Parathyroid adenoma (tissue), 2 donors: ENCODE data around the gene PAX3.

Source experiments
- H2AFZ ChIP-seq: fragments of 300-600 bp; sonication (generic); one replicate; pipeline ENCODE4 v1.7.0; 2017; ENCODE audit warnings: antibody characterized with exemption, mild to moderate bottlenecking
- H3K27ac ChIP-seq: fragments of 300-600 bp; sonication (generic); one replicate; pipeline ENCODE4 v1.7.0; 2017
- H3K27me3 ChIP-seq: fragments of 300-600 bp; sonication (generic); one replicate; pipeline ENCODE4 v1.7.0; 2017; ENCODE audit warnings: low read length; ENCODE audit not compliant: control insufficient read depth, insufficient read depth
- H3K36me3 ChIP-seq: fragments of 300-600 bp; sonication (generic); one replicate; pipeline ENCODE4 v1.7.0; 2017; ENCODE audit warnings: low read length; ENCODE audit not compliant: control insufficient read depth, insufficient read depth
- H3K4me1 ChIP-seq: fragments of 300-600 bp; sonication (generic); one replicate; pipeline ENCODE4 v1.7.0; 2017; ENCODE audit warnings: control low read depth
- H3K4me2 ChIP-seq: fragments of 300-600 bp; sonication (generic); one replicate; pipeline ENCODE4 v1.7.0; 2017; ENCODE audit warnings: low read length
- H3K4me3 ChIP-seq: fragments of 300-600 bp; sonication (generic); one replicate; pipeline ENCODE4 v1.7.0; 2017; ENCODE audit warnings: low read depth, low read length
- H3K79me2 ChIP-seq: fragments of 300-600 bp; sonication (generic); one replicate; pipeline ENCODE4 v1.7.0; 2017; ENCODE audit warnings: control low read depth
- H3K9ac ChIP-seq: fragments of 300-600 bp; sonication (generic); one replicate; pipeline ENCODE4 v1.7.0; 2017; ENCODE audit warnings: mild to moderate bottlenecking
- H3K9me3 ChIP-seq: fragments of 300-600 bp; sonication (generic); one replicate; pipeline ENCODE4 v1.7.0; 2017; ENCODE audit warnings: low read length; ENCODE audit not compliant: control insufficient read depth
- TF ChIP-seq, protein P1 (sequence below): fragments of 300-600 bp; sonication (generic); IDR thresholded peaks from one replicate; pipeline ENCODE4 v1.7.0; 2017; ENCODE audit warnings: antibody characterized with exemption, mild to moderate bottlenecking
- donor health status: primary hyperparathyroidism.

The PAX3 gene

DNA sequence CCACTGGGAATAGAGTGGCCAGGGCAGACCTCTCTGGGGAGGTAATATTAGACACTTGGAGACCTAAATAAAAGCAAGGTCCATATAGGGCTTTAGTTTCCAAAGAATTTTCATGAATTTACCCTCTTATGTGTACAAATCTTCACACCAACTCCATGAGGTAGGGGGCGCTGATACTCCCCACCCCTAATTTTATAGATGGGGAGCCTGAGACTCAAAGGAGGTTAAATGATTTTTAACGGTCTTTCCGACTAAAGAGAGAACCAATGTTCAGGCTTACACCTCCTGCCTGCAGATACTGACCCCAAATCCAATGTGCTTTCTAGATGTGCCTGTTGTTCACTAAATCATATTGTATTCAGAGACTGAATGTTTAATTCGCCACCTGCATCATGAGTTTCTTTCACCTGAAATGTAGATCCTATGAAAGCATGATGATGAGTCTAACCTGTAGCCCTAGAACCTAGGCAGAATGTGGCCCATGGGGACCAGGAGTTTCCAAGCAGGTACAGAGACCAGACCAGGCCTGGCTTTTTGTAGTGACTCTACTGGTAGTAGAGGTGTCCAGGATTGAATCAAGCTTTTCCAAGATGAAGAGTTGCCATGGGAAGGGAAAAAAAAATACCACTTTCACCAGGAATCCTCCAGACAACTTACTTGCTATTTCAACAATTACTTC is 16.8 kb upstream of the PAX3 start:
- Histone ChIP-seq H3K27ac (no peak overlapping the region), H3K27me3 (peaks cover 13% of the 10 kb centered on the region), H3K9me3 (no peaks in the 10 kb centered on the region), H3K36me3 (no peaks in the 10 kb centered on the region), H3K4me3 (no peak overlapping the region), H2AFZ (no peak overlapping the region), H3K4me2 (no peak overlapping the region), H3K9ac (no peak overlapping the region), H3K4me1 (no peaks in the 10 kb centered on the region), H3K79me2 (no peaks in the 10 kb centered on the region)
- TF ChIP-seq, protein P1, sequence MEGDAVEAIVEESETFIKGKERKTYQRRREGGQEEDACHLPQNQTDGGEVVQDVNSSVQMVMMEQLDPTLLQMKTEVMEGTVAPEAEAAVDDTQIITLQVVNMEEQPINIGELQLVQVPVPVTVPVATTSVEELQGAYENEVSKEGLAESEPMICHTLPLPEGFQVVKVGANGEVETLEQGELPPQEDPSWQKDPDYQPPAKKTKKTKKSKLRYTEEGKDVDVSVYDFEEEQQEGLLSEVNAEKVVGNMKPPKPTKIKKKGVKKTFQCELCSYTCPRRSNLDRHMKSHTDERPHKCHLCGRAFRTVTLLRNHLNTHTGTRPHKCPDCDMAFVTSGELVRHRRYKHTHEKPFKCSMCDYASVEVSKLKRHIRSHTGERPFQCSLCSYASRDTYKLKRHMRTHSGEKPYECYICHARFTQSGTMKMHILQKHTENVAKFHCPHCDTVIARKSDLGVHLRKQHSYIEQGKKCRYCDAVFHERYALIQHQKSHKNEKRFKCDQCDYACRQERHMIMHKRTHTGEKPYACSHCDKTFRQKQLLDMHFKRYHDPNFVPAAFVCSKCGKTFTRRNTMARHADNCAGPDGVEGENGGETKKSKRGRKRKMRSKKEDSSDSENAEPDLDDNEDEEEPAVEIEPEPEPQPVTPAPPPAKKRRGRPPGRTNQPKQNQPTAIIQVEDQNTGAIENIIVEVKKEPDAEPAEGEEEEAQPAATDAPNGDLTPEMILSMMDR, result no peak

DNA sequence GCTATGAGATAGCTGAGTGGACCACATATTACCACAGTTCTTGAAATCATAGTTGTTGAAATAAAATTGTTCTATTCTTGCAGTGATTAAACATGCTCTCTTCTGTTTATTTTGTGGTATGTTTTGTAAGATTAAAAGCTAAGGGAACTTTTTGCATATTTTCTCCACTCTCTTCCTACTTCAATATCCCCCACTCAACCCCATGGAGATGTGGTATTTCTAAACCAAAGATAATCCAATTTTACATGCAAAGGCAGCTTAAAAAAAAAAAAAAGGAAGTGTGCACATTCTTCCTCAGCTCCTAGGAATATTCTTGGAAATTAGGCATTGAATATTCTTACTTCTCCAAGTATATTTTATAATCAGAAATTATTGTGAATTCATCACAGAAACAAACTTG is 15.0 kb upstream of the PAX3 start:
- no peaks in the 10 kb centered on the region for H3K4me1 ChIP-seq
- no peak overlapping the region for H3K4me2 ChIP-seq
- no peak overlapping the region for H3K27ac ChIP-seq
- H2AFZ ChIP-seq, result no peak overlapping the region
- H3K9me3 ChIP-seq, result no peaks in the 10 kb centered on the region
- TF ChIP-seq, protein P1, result no peak
- H3K4me3 ChIP-seq, result no peak overlapping the region
- no peaks in the 10 kb centered on the region for H3K79me2 ChIP-seq
- H3K36me3 ChIP-seq, result no peaks in the 10 kb centered on the region
- peaks cover 19% of the 10 kb centered on the region for H3K27me3 ChIP-seq
- no peak overlapping the region for H3K9ac ChIP-seq

DNA sequence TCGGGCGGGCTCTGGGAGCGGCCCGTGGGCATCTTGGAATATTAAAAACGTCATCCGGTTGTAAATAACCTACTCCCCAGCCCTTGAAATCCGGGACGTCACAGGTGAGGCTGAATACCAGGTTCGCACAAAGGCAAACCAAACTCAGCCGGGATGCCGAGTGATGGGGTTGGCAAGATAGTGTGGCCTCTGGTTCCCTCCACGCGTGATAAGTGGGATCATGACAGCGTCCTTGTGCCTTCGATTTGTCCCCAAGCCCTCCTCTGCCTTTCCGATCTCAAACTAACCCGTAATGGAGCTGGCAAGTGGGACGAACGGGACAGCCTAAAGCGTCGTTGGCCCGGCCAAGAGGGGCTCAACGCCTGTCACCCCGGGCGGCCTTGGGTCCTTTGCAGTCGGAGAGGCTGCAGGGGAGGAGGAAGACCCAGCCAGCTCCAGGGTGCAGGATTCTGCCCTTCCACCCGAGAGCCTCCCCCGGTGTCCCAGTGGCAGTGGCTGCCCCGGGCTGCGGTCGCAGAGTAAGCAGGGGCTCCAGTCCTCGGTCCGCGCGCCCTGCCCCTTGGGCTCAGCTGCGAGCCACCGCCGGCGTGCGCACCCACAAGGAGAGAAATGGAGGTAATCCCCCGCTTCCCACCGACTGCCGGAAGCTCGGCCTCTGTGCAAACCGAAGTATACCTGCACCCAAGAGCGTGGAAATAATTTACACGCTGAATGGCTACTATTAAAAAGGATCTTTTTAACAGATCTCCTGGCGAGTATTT is 13.4 kb upstream of the PAX3 start:
- H3K79me2 ChIP-seq, result no peaks in the 10 kb centered on the region
- no peak overlapping the region for H3K4me3 ChIP-seq
- no peak overlapping the region for H3K9ac ChIP-seq
- H3K9me3 ChIP-seq, result no peaks in the 10 kb centered on the region
- no peak overlapping the region for H3K4me2 ChIP-seq
- no peak overlapping the region for H2AFZ ChIP-seq
- H3K36me3 ChIP-seq, result no peaks in the 10 kb centered on the region
- TF ChIP-seq, protein P1, result no peak
- peaks cover 19% of the 10 kb centered on the region for H3K27me3 ChIP-seq
- H3K27ac ChIP-seq, result no peak overlapping the region
- no peaks in the 10 kb centered on the region for H3K4me1 ChIP-seq

DNA sequence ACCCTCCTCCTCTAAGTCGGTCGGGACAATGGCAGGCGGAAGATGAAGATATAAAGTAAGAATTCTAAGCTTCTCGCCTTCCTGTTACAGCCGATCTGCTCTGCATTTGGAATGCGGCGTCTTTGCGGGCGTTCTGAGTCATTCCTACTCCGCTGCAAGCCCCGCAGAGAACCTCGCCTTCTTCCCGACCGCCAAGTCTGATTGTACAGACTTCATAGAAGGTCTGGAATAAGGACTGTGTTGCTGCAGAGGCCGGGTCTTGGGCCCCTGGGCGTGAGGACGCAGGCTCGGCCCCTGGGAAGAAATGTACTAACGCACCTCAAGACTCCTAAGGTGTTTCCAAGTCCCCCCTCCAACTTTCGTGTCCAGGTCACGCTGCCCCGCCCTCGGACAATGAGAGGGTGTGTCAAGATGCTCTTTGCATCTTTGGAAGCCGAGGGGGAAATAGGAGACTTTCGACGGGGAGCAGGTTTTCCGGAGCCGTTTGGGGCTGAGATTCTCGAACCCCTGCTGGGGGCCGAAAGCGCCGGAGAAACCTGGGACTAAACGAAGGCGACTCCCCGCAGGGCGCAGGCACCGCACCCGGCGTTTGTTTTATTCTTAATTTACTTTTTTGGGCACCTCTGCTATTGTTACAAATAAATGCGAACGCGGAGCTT is 12.7 kb upstream of the PAX3 start:
- H3K4me1 ChIP-seq, result no peaks in the 10 kb centered on the region
- H3K36me3 ChIP-seq, result no peaks in the 10 kb centered on the region
- no peak overlapping the region for H3K27ac ChIP-seq
- H2AFZ ChIP-seq, result no peak overlapping the region
- TF ChIP-seq, protein P1, result no peak
- no peak overlapping the region for H3K4me2 ChIP-seq
- peaks cover 19% of the 10 kb centered on the region for H3K27me3 ChIP-seq
- no peak overlapping the region for H3K4me3 ChIP-seq
- no peak overlapping the region for H3K9ac ChIP-seq
- H3K9me3 ChIP-seq, result no peaks in the 10 kb centered on the region
- H3K79me2 ChIP-seq, result no peaks in the 10 kb centered on the region
